Measurements from ENCODE around the gene FOXF1.

DNA sequence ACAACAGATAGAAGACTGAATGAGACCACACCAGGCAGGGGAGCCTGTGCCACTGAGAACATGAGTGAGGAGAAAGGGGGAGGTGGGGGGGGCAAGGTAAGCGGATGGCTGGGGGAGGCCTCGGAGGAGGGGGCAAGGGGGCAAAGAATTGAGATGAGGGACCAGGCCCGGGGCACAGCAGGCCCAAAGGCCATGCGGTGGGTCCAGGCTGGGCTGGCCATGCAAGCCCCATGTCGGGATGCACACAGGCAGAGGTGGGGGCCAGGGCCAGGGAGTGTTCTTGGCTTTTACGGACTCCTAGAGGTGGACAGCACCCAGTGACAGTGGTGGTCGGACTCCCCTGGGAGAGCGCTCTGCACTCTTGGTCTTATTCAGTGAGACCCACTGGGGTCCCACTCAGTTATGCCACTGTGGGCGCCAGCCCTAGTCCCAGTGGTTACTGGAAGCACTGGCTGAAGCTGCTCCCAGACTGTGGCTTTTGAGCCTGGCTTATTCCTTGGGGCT, 49.5 kb downstream of the FOXF1 start:
- TF ChIP-seq, protein P1, sequence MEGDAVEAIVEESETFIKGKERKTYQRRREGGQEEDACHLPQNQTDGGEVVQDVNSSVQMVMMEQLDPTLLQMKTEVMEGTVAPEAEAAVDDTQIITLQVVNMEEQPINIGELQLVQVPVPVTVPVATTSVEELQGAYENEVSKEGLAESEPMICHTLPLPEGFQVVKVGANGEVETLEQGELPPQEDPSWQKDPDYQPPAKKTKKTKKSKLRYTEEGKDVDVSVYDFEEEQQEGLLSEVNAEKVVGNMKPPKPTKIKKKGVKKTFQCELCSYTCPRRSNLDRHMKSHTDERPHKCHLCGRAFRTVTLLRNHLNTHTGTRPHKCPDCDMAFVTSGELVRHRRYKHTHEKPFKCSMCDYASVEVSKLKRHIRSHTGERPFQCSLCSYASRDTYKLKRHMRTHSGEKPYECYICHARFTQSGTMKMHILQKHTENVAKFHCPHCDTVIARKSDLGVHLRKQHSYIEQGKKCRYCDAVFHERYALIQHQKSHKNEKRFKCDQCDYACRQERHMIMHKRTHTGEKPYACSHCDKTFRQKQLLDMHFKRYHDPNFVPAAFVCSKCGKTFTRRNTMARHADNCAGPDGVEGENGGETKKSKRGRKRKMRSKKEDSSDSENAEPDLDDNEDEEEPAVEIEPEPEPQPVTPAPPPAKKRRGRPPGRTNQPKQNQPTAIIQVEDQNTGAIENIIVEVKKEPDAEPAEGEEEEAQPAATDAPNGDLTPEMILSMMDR (IDR thresholded peaks at IDR 0.05) = no peak
- no peak for TF ChIP-seq POLR2A (IDR thresholded peaks at IDR 0.05)

Measured in upper lobe of left lung (tissue), 4 donors.